Keratinocyte (primary cell): Measurements from ENCODE around the gene TPM4.

Experiments used
- EZH2 ChIP-seq: IDR thresholded peaks from one replicate; pipeline ENCODE4 v1.6.1; 2012; ENCODE audit warnings: inconsistent platforms, mild to moderate bottlenecking, low read length, moderate library complexity
- TF ChIP-seq, protein P1 (sequence below), 3 experiments: IDR thresholded peaks in 1 of 3; conservative IDR thresholded peaks in 1 of 3; optimal IDR thresholded peaks in 1 of 3; 2 replicates in 2 of 3; 3 replicates in 1 of 3; pipeline versions ENCODE3 to v1.5.1; 2011; ENCODE audit warnings: low read length in 3 of 3, mild to moderate bottlenecking in 3 of 3, moderate library complexity in 2 of 3, control low read depth in 1 of 3, inconsistent platforms in 1 of 3; ENCODE audit not compliant: insufficient read depth in 2 of 3; ENCODE audit errors: extremely low read depth in 1 of 3

DNA sequence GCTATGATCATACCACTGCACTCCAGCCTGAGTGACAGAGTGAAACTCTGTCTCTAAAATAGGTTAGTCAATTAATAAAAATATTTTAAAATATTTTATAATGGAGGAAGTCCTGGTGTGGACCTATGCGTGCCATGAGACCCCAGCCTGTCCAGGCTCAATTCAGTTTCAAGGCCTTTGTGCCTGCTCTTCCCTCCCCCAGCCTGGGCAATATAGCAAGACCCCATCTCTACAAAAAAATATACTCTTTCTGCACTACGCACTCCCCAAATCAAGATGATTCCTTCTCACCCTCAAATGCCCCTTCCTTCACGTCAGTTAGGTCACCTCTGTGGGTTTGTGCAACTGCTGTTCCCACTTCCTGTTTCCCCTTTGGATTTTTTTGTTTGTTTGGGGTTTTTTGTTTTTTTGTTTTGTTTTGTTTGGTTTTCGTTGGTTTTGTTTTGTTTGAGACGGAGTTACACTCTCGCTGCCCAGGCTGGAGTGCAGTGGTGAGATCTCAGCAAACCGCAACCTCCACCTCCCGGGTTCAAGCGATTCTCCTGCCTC, 65.8 kb downstream of the TPM4 start:
- no peak for TF ChIP-seq EZH2
- TF ChIP-seq, protein P1, sequence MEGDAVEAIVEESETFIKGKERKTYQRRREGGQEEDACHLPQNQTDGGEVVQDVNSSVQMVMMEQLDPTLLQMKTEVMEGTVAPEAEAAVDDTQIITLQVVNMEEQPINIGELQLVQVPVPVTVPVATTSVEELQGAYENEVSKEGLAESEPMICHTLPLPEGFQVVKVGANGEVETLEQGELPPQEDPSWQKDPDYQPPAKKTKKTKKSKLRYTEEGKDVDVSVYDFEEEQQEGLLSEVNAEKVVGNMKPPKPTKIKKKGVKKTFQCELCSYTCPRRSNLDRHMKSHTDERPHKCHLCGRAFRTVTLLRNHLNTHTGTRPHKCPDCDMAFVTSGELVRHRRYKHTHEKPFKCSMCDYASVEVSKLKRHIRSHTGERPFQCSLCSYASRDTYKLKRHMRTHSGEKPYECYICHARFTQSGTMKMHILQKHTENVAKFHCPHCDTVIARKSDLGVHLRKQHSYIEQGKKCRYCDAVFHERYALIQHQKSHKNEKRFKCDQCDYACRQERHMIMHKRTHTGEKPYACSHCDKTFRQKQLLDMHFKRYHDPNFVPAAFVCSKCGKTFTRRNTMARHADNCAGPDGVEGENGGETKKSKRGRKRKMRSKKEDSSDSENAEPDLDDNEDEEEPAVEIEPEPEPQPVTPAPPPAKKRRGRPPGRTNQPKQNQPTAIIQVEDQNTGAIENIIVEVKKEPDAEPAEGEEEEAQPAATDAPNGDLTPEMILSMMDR (optimal IDR thresholded peaks at IDR 0.05 in 1 of 3, IDR thresholded peaks at IDR 0.05 in 1 of 3, conservative IDR thresholded peaks at IDR 0.05 in 1 of 3; ENCODE audit: extremely low read depth in 1 of 3, insufficient read depth in 2 of 3, low read length in 3 of 3) = no peak
